ENCODE measurements around the gene CCDC197.

DNA sequence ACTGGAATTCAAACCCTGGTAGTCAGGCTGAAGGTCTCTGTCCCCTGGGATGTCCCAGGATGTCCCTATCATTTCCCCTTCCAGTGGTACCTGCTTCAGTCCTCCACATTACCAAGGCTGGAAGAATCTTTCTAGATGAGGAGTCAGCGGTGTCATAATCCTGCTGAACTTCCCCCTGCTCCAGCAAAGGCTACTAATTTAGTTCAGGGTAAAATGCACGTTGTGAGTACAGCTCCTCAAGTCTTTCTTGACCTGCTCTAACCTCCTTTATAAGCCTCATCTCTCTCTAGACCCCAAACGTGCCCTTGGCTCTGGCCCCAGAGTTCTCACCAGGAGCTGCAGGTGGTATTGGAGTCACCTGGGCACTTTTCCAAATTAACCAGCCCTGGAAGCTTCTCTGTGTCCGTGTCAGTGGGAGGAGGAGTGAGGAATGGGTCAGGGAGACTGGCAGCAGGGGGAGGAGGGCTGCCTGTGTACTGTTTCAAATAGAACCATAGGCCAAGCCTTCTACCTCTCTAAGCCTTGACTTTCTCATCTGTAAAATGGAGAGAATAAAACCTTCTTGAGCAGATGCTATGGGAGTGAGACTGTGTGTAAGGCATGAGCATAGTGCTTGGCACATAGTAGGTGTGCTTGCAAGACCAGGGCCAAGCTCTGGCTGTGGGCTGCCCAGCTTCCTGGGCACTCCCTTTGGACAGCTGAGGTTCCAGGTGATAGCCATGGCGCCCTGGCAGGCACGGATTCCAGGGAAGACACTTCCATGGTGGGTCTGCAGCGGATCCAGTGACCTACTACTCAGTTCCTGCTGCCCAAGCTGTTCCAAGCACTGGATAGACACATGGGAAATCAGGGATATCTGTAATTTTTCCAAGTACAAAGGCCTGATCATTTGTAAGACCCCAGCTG is 45.2 kb upstream of the CCDC197 start:
- TF ChIP-seq, protein P1, sequence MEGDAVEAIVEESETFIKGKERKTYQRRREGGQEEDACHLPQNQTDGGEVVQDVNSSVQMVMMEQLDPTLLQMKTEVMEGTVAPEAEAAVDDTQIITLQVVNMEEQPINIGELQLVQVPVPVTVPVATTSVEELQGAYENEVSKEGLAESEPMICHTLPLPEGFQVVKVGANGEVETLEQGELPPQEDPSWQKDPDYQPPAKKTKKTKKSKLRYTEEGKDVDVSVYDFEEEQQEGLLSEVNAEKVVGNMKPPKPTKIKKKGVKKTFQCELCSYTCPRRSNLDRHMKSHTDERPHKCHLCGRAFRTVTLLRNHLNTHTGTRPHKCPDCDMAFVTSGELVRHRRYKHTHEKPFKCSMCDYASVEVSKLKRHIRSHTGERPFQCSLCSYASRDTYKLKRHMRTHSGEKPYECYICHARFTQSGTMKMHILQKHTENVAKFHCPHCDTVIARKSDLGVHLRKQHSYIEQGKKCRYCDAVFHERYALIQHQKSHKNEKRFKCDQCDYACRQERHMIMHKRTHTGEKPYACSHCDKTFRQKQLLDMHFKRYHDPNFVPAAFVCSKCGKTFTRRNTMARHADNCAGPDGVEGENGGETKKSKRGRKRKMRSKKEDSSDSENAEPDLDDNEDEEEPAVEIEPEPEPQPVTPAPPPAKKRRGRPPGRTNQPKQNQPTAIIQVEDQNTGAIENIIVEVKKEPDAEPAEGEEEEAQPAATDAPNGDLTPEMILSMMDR (IDR thresholded peaks at IDR 0.05; ENCODE audit: low read depth, low read length): no peak
- TF ChIP-seq MAX (IDR thresholded peaks at IDR 0.05; ENCODE audit: low read depth, low read length): no peak
- no peak for TF ChIP-seq POLR2A (IDR thresholded peaks at IDR 0.05; ENCODE audit: extremely low read depth, insufficient read length)
